Measurements from ENCODE around the gene SOCS7.

- no peak for TF ChIP-seq CTCF (conservative IDR thresholded peaks at IDR 0.05 in 1 of 2, IDR thresholded peaks at IDR 0.05 in 1 of 2; ENCODE audit: low read depth in 1 of 2, low read length in 2 of 2)
- TF ChIP-seq EZH2 (IDR thresholded peaks at IDR 0.05; ENCODE audit: low read length, missing control alignments) = no peak
Observed at GRCh38 chr17:38327936-38328335, 23.7 kb upstream of the SOCS7 start.
